NB4 (cell line): Measurements from ENCODE around the gene SMIM7.

ENCODE experiments used
- MYC ChIP-seq: IDR thresholded peaks from 2 replicates; pipeline ENCODE4 v1.6.1; 2011; ENCODE audit warnings: low read depth, low read length
- POLR2A ChIP-seq: IDR thresholded peaks from 2 replicates; pipeline ENCODE4 v1.6.1; 2011; ENCODE audit warnings: mild to moderate bottlenecking; ENCODE audit not compliant: insufficient read length; ENCODE audit errors: extremely low read depth
- TF ChIP-seq, protein P1 (sequence below): IDR thresholded peaks from one replicate; pipeline ENCODE4 v1.5.1; 2012; ENCODE audit warnings: low read depth, low read length
- TF ChIP-seq, protein P2 (sequence below): IDR thresholded peaks from 2 replicates; pipeline ENCODE4 v1.6.1; 2011; ENCODE audit warnings: low read depth, low read length

DNA sequence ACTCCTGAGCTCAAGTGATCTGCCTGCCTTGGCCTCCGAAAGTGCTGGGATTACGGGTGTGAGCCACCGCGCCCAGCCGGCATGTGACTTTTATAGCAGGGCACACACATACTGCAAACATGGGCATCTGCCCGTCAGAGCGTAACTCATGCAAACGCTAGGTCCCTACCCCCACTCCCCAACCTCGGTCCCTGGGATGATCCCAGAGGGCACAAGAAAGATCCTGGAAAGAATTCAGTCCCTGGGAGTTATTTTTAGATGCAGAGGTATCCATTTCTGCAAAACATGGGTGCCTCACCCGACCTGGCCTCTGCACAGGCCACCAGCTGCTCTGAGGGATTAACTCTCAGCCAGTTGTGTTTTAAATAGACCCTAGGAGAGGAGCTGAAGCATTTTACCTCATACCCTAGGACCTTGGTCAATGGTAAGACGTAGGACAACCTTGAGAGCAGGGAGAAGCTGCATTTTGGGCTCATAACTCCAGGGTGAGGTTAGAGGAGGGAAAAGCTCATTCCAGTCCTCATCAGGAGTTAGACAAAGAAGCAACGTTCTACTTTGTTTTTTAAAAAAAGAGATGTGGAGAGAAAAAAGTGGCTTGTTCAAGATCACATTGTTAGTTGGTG is 11.8 kb upstream of the SMIM7 start:
- TF ChIP-seq, protein P1, sequence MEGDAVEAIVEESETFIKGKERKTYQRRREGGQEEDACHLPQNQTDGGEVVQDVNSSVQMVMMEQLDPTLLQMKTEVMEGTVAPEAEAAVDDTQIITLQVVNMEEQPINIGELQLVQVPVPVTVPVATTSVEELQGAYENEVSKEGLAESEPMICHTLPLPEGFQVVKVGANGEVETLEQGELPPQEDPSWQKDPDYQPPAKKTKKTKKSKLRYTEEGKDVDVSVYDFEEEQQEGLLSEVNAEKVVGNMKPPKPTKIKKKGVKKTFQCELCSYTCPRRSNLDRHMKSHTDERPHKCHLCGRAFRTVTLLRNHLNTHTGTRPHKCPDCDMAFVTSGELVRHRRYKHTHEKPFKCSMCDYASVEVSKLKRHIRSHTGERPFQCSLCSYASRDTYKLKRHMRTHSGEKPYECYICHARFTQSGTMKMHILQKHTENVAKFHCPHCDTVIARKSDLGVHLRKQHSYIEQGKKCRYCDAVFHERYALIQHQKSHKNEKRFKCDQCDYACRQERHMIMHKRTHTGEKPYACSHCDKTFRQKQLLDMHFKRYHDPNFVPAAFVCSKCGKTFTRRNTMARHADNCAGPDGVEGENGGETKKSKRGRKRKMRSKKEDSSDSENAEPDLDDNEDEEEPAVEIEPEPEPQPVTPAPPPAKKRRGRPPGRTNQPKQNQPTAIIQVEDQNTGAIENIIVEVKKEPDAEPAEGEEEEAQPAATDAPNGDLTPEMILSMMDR: no peak
- TF ChIP-seq MYC (no peak), POLR2A (no peak)
- TF ChIP-seq, protein P2, sequence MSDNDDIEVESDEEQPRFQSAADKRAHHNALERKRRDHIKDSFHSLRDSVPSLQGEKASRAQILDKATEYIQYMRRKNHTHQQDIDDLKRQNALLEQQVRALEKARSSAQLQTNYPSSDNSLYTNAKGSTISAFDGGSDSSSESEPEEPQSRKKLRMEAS: no peak
